GM21717 (cell line): ENCODE data around the gene LPP.

Source experiments
- ATAC-seq: cut with Tn5 transposase; IDR thresholded peaks from one replicate; pipeline ENCODE4 v1.9.1; 2021; ENCODE audit warnings: mild to moderate bottlenecking, moderate library complexity; ENCODE audit not compliant: unreplicated experiment

The LPP gene

DNA sequence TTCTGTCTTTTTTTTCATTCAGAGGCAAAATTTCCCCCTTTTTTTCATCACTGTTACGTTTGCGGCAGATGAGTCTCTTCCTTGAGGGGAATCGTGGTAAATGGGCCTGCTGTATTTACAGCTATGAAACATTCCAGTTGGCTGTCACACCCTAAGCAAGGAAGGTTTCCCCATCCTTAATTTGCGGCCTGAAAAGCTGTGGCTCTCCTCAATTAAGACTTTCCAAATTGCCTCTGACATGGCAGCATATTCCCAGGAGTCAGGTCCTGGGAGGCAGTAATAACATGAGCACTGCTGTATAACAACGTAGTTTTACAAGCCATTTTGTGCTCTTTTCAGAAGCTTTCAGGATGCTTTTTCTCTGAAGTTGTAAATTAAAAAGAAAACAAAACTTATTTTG is 420.9 kb downstream of the LPP start:
- ATAC-seq, result no peak

DNA sequence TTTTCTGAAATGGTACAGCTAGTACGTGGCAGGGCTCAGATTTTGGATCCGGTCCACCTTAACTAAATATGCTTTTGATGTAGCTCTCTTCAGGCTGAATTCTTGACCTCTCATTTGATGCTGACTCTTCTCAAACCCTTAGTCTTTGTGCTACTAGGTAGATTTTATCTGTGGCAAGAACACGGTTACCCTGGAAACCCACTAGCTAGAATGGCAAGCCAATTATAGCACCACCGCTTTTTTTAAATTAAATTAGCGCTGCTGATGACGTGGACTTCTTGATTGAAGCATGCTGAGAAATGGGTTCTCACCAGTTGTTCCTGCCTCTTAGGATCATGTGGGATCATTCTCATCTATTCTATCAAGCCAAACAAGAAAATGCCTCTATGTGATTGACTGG is 421.5 kb downstream of the LPP start:
- no peak for ATAC-seq

DNA sequence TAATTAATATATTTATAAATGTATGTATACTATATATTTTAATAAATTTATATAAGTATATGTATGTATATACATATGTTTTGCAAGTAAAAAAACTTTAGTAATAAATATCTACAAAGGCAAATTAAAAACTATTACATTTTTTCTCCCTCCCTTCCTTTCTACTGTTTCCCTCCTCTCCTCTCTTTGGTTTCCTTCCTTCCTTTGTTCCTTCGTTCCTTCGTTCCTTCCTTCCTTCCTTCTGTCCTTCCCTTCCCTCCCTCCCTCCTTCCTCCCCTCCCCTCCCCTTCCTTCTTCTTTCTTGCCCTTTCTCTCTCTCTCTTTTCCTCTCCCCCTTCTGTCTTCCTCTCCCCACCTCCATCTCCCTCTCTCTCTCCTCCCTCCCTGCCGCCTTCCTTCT is 423.6 kb downstream of the LPP start:
- no peak for ATAC-seq

DNA sequence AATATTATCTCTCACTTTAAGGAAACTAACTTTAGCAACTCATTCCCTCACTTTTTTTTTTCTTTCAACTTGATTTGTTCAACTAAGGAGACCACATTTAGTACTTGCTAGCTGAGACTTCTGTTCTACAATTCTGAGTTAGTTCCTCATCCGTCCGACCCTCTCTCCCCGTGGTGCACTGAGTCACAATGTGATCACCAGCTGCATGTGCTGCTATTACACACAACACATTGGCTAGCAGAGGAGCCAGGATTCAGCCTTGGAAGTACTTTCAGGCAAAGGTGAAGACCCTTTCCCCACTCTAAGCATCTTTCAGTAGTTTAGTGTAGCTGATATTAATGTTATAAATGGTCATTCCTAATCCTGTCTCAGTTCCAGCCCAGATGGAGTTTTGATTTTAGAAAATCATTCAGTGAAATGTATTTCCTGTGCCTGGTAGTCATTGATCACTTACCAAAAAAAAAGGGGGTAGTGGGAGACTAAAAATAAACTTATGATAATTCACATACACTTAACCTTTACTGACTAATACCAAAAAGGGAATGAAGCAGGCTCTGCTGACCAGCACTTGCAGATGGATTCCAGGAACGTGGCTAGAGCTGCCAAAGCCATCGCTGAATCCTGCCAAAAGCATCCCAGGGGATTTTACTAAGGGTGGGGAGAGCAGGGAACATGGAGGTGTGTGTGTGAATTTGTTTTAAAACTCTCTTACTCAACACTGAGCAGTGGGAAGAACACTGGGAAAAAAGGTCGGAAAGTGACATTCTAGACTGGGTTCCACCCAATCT is 424.8 kb downstream of the LPP start:
- no peak for ATAC-seq

DNA sequence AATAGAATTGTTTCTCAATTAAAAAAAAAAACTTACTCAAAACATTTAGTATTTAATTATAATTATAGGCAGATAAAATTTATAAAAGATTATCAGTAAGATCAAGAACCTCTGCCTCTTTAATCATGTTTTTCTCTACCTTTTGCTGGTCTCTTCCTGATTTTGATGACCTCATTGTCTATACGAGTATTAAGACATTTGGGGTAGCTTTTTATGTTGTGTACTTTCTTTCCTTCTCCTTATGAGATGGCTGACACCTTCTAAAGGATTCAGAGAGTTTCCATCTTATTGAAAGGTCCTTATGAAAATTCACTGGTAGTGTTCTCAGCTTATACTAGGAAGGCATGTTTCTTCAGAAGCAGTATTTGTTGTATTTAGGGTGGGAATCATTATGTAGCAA is 426.3 kb downstream of the LPP start:
- ATAC-seq, result no peak

DNA sequence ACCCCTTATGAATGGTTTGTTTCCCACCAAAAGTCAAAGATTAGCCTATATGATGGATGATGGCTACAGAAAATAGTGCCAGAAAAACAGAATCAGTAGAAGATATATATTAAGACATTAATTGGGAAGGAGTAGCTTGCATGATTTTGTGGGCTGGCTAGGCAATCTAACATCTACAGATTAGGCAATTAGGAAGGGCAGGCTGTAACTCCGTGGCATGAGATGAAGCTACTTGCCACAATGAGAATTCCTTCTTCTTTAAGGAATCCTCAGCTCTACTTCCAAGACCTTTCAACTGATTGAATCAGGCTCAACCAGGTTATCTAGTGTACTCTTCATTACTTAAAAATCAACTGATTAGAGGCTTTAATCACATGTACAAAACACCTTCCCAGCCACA is 426.7 kb downstream of the LPP start:
- no peak for ATAC-seq

DNA sequence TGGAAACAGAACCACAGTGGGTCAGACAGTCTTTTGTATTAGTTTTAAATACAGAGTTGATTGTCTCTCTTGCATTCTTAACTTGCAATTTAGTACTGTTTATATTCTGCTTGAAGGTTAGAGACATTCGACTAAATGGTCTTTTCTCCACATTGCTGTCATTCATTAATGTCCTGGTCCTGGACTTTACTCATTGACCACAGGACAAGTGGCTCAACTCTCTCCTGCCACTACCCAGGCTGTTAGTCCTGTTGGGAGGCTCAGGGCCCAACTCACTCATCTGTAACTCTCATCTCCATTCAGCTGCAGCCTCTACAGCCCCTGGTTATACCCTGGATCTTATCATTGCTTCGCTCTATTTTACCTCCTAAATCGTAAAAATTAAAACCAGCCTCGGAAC is 427.4 kb downstream of the LPP start:
- no peak for ATAC-seq

DNA sequence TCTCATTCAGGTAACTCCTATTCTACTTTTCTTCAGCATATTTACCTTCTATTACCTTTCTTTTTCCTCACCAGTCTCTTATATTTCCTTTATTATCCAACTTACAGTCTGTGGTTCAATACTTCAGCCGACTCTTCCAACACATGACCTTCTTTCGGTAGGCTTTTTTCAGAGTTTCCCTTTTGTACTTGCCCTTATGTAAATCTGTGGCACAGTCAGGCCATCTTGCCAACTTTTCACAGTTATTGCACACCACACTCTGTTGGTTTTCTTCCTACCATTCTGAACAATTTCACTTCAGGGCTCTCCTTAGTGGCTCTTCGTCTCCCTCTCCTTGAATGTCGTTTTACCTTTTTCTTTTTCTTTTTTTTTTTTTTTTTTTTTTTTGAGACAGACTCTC is 427.8 kb downstream of the LPP start:
- ATAC-seq, result no peak

DNA sequence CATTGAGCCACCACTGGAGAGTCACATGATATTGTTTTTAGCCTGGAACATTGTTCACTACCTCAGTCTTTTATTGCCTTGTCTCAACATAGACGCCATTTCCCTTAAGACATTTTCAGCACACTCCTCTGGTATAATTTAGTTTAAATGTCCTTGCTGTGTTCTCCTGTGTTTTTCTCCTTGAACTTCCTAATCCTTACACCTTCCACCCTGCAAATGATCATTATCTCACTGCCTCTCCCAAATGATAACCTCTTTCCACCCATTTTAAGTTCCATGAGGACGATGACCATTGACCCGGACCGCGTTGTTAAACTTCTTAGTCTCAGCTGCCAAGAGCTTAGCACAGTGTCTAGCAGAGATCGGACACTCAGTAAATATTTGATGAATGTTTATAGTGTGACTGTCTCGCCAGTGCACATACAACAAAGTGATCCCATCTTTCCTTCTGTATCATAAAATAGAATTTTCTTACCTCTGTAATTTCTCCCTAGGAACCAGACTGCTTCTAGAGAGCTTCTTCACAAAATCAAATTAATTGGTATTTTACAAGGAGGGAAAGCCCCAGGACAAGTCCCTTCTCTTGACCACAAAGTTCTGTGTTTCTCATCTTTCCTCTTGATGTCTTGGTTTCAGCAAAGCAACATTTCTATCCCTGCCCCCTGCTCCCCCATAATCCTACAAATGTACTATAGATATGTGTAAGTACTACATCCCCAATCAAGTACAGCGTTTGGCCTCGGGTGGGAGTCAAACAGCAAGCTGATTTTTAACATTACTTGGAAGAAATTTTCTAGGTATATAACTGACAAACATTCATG is 429.6 kb downstream of the LPP start:
- no peak for ATAC-seq

DNA sequence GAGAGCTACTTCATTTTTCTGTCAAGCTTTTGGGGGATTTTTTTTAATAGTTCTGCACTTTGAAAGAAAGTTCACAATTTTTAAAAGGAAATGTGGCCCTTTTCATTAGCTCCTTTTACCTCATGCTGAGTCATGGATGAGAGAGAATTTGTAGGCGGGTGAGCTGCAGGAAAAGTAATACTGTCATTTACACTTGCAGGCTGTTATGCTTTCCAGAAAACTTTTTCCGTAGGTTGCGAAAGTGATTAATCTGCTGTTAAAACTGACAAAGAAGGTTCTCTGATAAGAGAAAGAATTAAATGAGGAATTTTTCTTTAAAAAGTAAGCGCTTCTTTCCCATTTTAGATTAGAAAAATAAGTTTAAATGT is 430.2 kb downstream of the LPP start:
- no peak for ATAC-seq

DNA sequence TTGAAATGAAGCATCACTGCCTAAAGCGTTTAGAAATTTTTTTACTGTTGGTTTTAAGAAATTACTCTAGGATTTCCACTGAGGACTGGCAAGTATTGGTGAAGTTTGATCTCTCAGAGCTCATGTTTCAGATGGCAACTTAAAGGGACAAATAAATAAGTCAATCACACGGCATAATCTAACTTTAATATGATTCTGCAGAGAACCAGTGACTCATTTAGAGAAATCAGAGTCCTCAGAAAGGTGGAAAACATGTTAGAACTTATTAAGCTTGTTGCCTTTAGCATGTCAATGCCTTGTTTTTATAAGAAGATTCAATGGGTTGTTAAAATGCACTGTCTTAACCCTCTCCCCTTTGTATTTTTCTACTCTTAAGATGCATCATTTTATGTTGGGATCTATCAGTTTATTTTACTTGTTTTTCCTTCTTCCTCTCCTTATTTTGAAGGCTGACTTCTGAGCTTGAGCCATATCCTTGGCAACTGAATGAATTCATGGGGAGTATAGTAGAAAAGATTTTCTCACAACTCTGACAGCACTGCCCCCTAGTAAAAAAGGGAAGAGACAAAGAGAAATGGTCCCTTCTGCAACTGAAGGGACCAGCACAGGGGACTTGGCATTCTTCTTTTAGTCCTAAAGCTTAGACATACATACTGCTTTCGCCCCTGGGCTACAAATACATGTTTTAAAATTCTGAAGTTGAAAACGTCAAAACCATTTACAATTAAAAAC is 431.2 kb downstream of the LPP start:
- ATAC-seq, result no peak

DNA sequence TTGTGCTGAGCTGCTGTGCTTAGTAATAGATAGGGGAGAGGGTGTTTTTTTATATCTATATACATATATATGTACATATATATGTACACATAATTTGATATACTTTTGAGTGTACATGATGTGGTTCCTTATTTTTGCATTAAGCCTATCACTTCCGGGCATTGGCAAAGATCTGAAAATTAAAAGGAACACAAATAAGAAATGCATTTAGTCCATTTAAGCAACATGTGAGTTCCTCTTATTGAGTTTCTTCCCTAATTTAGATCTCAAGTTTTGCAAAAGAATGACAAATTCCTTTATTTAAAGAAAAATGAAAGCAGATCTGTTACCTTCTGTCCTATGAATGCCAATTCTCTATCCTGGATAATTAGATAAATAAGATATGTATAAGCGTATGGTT is 435.1 kb downstream of the LPP start:
- no peak for ATAC-seq

DNA sequence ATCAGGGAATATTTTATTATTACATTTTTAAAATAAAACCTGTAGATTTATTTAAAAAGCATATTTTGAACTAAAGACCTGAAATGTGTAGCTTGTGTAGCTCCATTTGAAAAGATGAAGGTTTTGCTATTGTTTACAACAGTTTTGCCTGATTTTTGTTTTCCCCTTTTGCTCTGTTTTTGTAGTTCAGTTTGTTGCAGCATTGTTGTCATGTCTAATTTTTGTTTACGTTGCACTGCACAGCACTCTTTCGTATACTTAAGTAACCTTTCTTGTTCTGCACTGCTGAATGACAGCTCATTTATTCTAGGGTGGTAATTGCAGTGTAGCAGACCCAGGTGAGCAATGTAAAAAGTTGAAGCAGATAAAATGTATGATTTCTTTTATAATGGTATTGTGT is 435.8 kb downstream of the LPP start:
- no peak for ATAC-seq

DNA sequence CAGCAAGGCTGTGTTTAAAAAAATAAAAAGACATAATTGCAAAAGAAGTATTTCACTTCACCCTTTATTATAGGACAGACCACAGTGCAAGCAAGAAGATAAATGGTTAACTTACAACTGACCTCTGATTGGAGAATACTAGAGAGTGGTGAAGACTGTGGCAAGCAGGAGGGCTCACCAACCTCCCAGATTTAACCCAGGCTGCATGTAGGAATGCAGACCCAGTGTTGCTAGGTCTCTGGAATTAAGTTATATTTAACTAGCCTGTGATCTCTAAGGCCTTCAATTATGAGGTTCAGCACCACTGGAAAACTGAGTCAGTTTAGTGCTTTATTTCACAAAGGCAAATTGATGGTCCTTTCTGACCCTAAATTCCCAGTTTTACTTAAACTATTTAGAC is 436.6 kb downstream of the LPP start:
- ATAC-seq, result no peak

DNA sequence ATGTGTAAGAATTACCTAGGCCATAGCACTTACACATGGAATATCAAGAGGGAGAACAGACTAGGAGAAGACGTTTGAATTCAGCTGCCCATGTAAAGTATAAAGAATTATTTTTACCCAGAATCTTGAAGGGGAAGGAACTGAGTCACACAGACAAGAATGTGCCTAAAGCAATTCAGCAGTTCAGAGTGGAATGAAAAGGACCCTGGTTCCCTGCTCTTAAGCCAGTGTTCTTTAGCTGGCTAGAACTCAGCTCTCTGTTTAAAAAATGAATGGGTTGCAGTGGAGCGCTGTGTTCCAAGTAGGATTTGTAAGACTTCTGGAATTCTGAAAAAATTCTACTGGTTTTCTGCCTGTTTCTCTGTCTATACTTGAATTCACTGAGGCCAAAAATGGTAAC is 440.2 kb downstream of the LPP start:
- ATAC-seq, result no peak

DNA sequence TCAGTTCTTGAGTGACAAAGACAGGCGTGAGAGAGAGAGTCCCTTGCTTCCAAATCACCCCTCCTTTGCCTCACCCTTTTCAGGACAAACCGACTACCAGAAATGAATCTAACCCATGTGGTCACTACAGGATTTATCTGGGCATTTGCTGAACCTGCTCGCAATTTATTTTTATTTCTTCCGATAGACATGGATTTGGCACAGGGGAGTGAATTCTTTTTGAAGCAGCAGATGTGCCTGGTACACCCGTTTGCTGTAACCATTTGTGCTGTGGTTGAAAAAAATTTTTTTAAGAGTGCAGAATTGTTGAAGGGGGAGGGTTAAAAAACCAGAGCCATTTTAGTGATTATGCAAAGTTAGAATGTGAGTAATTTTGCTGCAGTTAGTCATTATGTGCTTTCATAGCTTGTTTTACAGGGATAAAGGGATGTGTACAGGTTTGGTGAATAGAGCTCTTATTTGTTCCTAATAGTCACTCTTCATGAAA is 442.0 kb downstream of the LPP start:
- no peak for ATAC-seq

DNA sequence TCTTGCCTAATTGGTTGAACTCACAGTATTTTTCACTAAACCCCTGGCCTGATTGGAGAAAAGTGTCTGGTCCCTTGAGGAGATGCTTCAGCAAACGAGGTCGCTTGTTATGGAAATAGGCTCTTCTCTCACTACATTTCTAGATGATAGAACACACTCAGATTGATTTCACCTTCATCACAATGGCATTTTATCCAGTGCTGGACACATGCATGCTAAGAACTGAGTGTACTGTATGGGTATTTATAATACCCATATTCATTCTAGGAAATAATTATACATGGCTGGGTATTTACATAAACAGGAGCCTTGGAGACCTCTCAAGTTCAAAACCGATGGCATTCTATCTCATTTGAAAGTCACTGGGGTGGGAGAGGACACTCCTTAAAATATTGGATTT is 444.9 kb downstream of the LPP start:
- no peak for ATAC-seq

DNA sequence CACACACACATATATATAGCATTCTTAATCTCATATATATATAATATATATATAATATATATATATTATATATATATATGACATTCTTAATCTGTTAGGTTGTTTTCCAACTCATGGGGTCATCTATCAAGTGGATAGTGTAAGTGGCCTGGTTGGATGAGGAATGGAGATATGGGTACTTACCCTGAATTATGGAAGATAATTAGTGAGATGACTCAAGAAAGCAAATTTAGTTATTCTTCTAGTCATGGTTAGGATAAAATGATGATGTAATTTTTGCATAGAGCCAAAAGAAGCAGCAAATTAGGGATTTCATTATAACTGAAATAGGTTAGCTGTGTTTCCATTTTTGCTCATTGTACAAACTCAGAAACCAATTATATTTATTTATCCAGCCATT is 448.2 kb downstream of the LPP start:
- no peak for ATAC-seq

DNA sequence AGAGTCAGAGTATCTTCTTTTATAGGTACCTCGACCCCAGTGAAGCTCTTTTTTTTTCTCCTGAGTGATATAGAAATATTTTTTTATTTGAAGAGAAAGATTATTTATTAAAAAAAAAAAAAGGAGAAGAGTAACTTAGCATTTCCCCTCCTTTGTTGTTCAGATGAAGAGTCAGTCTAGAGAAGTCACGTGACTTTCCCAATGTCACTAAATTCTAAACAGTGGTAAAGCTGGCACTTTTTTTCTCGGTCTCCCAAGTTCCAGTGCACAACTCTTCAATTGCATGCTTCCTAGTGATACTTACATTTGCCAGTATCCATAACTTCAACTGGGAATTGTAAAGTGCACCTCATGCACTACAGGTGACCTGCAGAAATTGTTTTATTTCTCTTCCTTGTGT is 448.7 kb downstream of the LPP start:
- no peak for ATAC-seq

DNA sequence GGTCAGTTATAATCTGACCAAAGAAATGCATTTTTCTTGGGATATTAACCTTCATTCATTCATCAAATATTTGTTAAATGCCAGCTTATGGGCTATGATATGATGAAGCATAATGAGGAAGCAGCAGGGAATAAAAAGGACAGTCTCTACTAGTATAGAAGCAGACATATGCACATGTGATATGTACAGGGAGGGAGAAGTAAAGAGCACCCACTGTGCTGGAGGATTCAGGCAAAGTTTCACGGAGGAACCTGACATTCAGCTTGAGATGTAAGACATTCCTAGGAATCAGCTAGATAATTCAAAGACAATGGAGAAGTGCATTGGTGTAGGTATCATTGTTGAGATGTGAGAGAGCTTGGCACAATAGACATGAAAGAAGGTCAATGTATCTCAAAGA is 450.7 kb downstream of the LPP start:
- no peak for ATAC-seq

DNA sequence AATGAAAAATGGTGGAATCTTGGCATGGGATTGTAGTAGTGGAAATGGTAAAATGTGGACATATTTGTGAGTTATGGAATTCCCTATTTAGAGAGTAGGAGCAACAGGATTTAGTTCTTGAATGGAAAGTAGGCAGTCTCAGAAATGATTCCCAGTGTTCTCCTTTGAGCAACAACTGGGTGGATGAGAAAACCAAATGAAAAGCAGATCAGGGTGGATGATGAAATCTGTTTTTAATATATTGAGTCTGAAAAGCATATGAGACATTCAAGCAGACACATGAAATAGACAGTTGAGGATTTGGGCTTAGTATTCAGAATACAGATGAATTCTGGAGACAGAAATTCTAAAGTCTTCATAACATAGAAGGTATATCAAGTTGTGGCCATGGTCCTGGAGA is 451.3 kb downstream of the LPP start:
- ATAC-seq, result no peak

DNA sequence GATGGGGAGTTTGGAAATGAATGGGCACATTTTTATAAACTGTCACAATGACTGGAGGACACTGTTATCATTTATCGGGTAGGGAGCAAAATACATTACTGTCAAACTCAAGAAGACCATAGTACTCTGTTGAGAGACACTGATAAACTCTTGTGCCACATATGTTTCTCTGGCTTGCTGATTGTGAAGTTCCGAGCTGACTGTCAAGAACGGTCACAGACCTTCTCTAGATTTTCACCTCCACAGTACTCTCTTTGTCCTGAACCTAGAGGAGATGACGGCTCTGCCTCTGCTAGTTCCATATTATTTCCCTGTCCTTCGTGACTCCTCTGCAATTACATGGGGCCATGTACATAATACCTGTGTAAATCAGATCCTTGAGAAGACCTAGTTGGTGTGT is 451.9 kb downstream of the LPP start:
- no peak for ATAC-seq
